Mesodermal cell (in vitro differentiated cells): ENCODE results near the gene SHISA6.

Experiments
- H3K27ac ChIP-seq: 2 replicates; pipeline ENCODE4 v1.7.0; 2013; ENCODE audit warnings: mild to moderate bottlenecking, low read depth, low read length, moderate library complexity; ENCODE audit not compliant: severe bottlenecking
- H3K36me3 ChIP-seq: 2 replicates; pipeline ENCODE4 v1.7.1; 2013; ENCODE audit warnings: mild to moderate bottlenecking, low read length, moderate library complexity; ENCODE audit not compliant: control insufficient read depth, insufficient read depth
- H3K4me1 ChIP-seq: one replicate; pipeline ENCODE4 v1.7.1; 2013; ENCODE audit warnings: mild to moderate bottlenecking, low read length; ENCODE audit not compliant: insufficient read depth, control insufficient read depth, poor library complexity, severe bottlenecking
- H3K4me3 ChIP-seq: 2 replicates; pipeline ENCODE4 v1.7.0; 2013; ENCODE audit warnings: low read length, control low read depth, mild to moderate bottlenecking; ENCODE audit not compliant: insufficient read depth, poor library complexity, severe bottlenecking; ENCODE audit errors: extremely low read depth
- H3K9me3 ChIP-seq: 2 replicates; pipeline ENCODE4 v1.7.1; 2013; ENCODE audit warnings: mild to moderate bottlenecking, low read length, moderate library complexity; ENCODE audit not compliant: control insufficient read depth
- WGBS, 2 experiments: methylation state at CpG; one replicate each; pipeline ENCODE4 v1.1.5; 2013; ENCODE audit warnings: missing lambda C conversion rate in 2 of 2; ENCODE audit not compliant: insufficient coverage in 2 of 2; 5-methylcytosine and 5-hydroxymethylcytosine counted together

The SHISA6 gene

GRCh38 chr17:11610999-11611566 is 370.1 kb downstream of the SHISA6 start:
- Histone ChIP-seq H3K9me3 (no peaks in the 10 kb centered on the region), H3K36me3 (no peaks in the 10 kb centered on the region), H3K27ac (no peak overlapping the region), H3K4me1 (no peaks in the 10 kb centered on the region), H3K4me3 (no peak overlapping the region)
- 71 to 74% methylated on average over 6 of the region's 6 CpGs for WGBS, 2 experiments

GRCh38 chr17:11612956-11613355 is 371.9 kb downstream of the SHISA6 start:
- WGBS, 2 experiments, result 80 to 81% methylated on average over 1 to 2 of the region's 2 CpGs
- no peaks in the 10 kb centered on the region for H3K4me1 ChIP-seq
- no peaks in the 10 kb centered on the region for H3K9me3 ChIP-seq
- no peak overlapping the region for H3K4me3 ChIP-seq
- H3K27ac ChIP-seq, result no peak overlapping the region
- H3K36me3 ChIP-seq, result no peaks in the 10 kb centered on the region
